IMR-90 (cell line): Measurements from ENCODE around the gene MCM8. TPM values are rescaled to one million over a fixed set of nuclear protein-coding genes. Genes with fewer than 3 reads are reported as not detected.

ENCODE experiments used
- ATAC-seq: fragments of 200-7000 bp; cut with Tn5 transposase; 2 replicates; pipeline ENCODE4 v1.9.1; 2020; ENCODE audit warnings: low read depth, mild to moderate bottlenecking, moderate library complexity
- BruUV-seq: library from RNA; stranded (reverse); fragments of 400-500 nt; replicated peaks from 2 replicates; lab custom pipeline; 2021; lab: Mats Ljungman, UMichigan
- CTCF ChIA-PET: fragments of 300-600 bp; formaldehyde crosslinking; extraction: SDS; loops from one replicate; lab custom pipeline; 2021; ENCODE audit warnings: antibody characterized with exemption; lab: Yijun Ruan, JAX
- POLR2A ChIA-PET: fragments of 300-600 bp; sonication (Branson Sonifier 250); formaldehyde crosslinking; loops from one replicate; lab custom pipeline; 2022; ENCODE audit warnings: antibody characterized with exemption; ENCODE audit not compliant: unreplicated experiment; lab: Charles Lee
- DNase-seq: peaks from one replicate; pipeline ENCODE4 v3.0.0; 2013
- H2AFZ ChIP-seq: replicated peaks from 2 replicates; pipeline ENCODE3; 2013; ENCODE audit warnings: low read length, mild to moderate bottlenecking; ENCODE audit not compliant: poor library complexity
- H2AK5ac ChIP-seq: 2 replicates; pipeline ENCODE4 v1.6.1; 2013; ENCODE audit warnings: low read depth, low read length, inconsistent platforms
- H2AK9ac ChIP-seq: replicated peaks from 2 replicates; pipeline ENCODE3; 2013; ENCODE audit warnings: mild to moderate bottlenecking, low read depth, low read length, moderate library complexity; ENCODE audit not compliant: poor library complexity
- H2BK120ac ChIP-seq: 2 replicates; pipeline ENCODE4 v1.6.1; 2013; ENCODE audit warnings: low read depth, low read length, inconsistent platforms
- H2BK15ac ChIP-seq: 3 replicates; pipeline ENCODE4 v1.6.1; 2013; ENCODE audit warnings: low read depth, low read length, inconsistent platforms
- H2BK20ac ChIP-seq: 2 replicates; pipeline ENCODE4 v1.6.1; 2013; ENCODE audit warnings: low read depth, mild to moderate bottlenecking, inconsistent platforms, low read length, moderate library complexity
- H2BK5ac ChIP-seq: 2 replicates; pipeline ENCODE4 v1.6.1; 2013; ENCODE audit warnings: mild to moderate bottlenecking, low read depth, low read length, inconsistent platforms; ENCODE audit not compliant: poor library complexity, severe bottlenecking
- H3K14ac ChIP-seq: replicated peaks from 2 replicates; pipeline ENCODE4 v1.6.1; 2013; ENCODE audit warnings: low read depth, low read length, inconsistent platforms
- H3K18ac ChIP-seq: 2 replicates; pipeline ENCODE4 v1.6.1; 2013; ENCODE audit warnings: low read depth, low read length, control low read depth
- H3K23ac ChIP-seq: 2 replicates; pipeline ENCODE4 v1.6.1; 2013; ENCODE audit warnings: low read depth, low read length, inconsistent platforms
- H3K27ac ChIP-seq: 2 replicates; pipeline ENCODE4 v1.5.1; 2013; ENCODE audit warnings: mild to moderate bottlenecking, control low read depth, low read length; ENCODE audit not compliant: insufficient read depth
- H3K27me3 ChIP-seq: 2 replicates; pipeline ENCODE4 v1.6.1; 2013; ENCODE audit warnings: low read length; ENCODE audit not compliant: control insufficient read depth, insufficient read depth
- H3K36me3 ChIP-seq: 2 replicates; pipeline ENCODE4 v1.6.1; 2013; ENCODE audit warnings: low read length, mixed read lengths; ENCODE audit not compliant: control insufficient read depth, insufficient read depth
- H3K4ac ChIP-seq: 2 replicates; pipeline ENCODE4 v1.6.1; 2013; ENCODE audit warnings: low read depth, low read length, inconsistent platforms
- H3K4me1 ChIP-seq: 2 replicates; pipeline ENCODE4 v1.6.1; 2013; ENCODE audit warnings: low read length, mixed read lengths; ENCODE audit not compliant: control insufficient read depth, insufficient read depth
- H3K4me2 ChIP-seq: 2 replicates; pipeline ENCODE4 v1.6.1; 2013; ENCODE audit warnings: low read depth, mild to moderate bottlenecking, control low read depth, low read length, moderate library complexity
- H3K4me3 ChIP-seq: 2 replicates; pipeline ENCODE4 v1.5.1; 2013; ENCODE audit warnings: low read depth, mild to moderate bottlenecking, control low read depth, low read length, moderate library complexity; ENCODE audit not compliant: insufficient read depth
- H3K56ac ChIP-seq: 2 replicates; pipeline ENCODE4 v1.6.1; 2013; ENCODE audit warnings: low read length, inconsistent platforms; ENCODE audit not compliant: insufficient read depth; ENCODE audit errors: extremely low read depth
- H3K79me1 ChIP-seq, 2 experiments: 2 replicates each; pipeline ENCODE4 v1.6.1; 2013; ENCODE audit warnings: low read length in 2 of 2, inconsistent platforms in 1 of 2, low read depth in 1 of 2
- H3K9ac ChIP-seq: 2 replicates; pipeline ENCODE4 v1.6.1; 2013; ENCODE audit warnings: low read depth, low read length, control low read depth
- H3K9me1 ChIP-seq: 2 replicates; pipeline ENCODE4 v1.6.1; 2013; ENCODE audit warnings: low read length, inconsistent platforms; ENCODE audit not compliant: insufficient read depth
- H3K9me3 ChIP-seq: 2 replicates; pipeline ENCODE4 v1.6.1; 2013; ENCODE audit warnings: low read length; ENCODE audit not compliant: control insufficient read depth, insufficient read depth
- H4K20me1 ChIP-seq: 2 replicates; pipeline ENCODE4 v1.6.1; 2013; ENCODE audit warnings: low read length, inconsistent platforms; ENCODE audit not compliant: insufficient read depth
- H4K5ac ChIP-seq: 2 replicates; pipeline ENCODE4 v1.6.1; 2013; ENCODE audit warnings: mild to moderate bottlenecking, low read depth, low read length, control low read depth
- H4K8ac ChIP-seq, 2 experiments: 2 replicates each; pipeline ENCODE4 v1.6.1; 2013; ENCODE audit warnings: low read depth in 2 of 2, low read length in 2 of 2, control low read depth in 1 of 2, inconsistent platforms in 1 of 2
- H4K91ac ChIP-seq: 2 replicates; pipeline ENCODE4 v1.6.1; 2013; ENCODE audit warnings: low read depth, low read length, inconsistent platforms; ENCODE audit not compliant: insufficient read depth
- CEBPB ChIP-seq: IDR thresholded peaks from 2 replicates; pipeline ENCODE4 v1.6.1; 2012; ENCODE audit warnings: low read depth, low read length, improper control_type of control experiment
- CHD1 ChIP-seq: IDR thresholded peaks from 2 replicates; pipeline ENCODE4 v1.6.1; 2012; ENCODE audit warnings: low read depth, low read length, improper control_type of control experiment
- CTCF ChIP-seq: conservative IDR thresholded peaks from 2 replicates; pipeline ENCODE4 v1.5.1; 2012; ENCODE audit warnings: mild to moderate bottlenecking, low read depth, low read length, improper control_type of control experiment
- ELK1 ChIP-seq: fragments of 150-350 bp; IDR thresholded peaks from 2 replicates; pipeline ENCODE4 v1.6.1; 2016; ENCODE audit warnings: low read depth, mild to moderate bottlenecking, low read length, moderate library complexity, borderline replicate concordance
- MAFK ChIP-seq: IDR thresholded peaks from 2 replicates; pipeline ENCODE4 v1.6.1; 2012; ENCODE audit warnings: low read depth, low read length, improper control_type of control experiment
- POLR2A ChIP-seq: IDR thresholded peaks from 2 replicates; pipeline ENCODE4 v1.6.1; 2012; ENCODE audit warnings: mild to moderate bottlenecking, low read depth, low read length
- RFX5 ChIP-seq: IDR thresholded peaks from 2 replicates; pipeline ENCODE4 v1.8.0; 2012; ENCODE audit warnings: low read depth, mild to moderate bottlenecking, low read length, moderate library complexity
- SMC3 ChIP-seq: fragments of 150-350 bp; IDR thresholded peaks from 2 replicates; pipeline ENCODE4 v1.6.1; 2016; ENCODE audit warnings: low read depth, mild to moderate bottlenecking, antibody characterized with exemption, low read length, moderate library complexity
- dilution Hi-C: fragments of 300-500 bp; cut with HindIII; formaldehyde crosslinking; loops from one replicate; pipeline ENCODE4 v1.14.3; 2018; ENCODE audit warnings: low sequenced_read_pairs; ENCODE audit not compliant: unreplicated experiment
- in situ Hi-C: fragments of 300-500 bp; cut with MboI; formaldehyde crosslinking; loops from 3 replicates; pipeline ENCODE4 v1.14.3; 2019; ENCODE audit warnings: low sequenced_read_pairs, inconsistent platforms, mixed read lengths
- intact Hi-C: fragments of 100-400 bp; cut with micrococcal nuclease; formaldehyde crosslinking; loops from 2 replicates; pipeline ENCODE4 v1.10.0; 2022
- polyA plus RNA-seq, 3 experiments: library from polyadenylated mRNA; depleted of rRNA; stranded (reverse); fragments of >200 nt; gene quantifications; 2 replicates each; pipeline ENCODE4 v1.2.3, GENCODE V29; 2012; ENCODE audit warnings: low replicate concordance in 1 of 3
- total RNA-seq: library from RNA; depleted of rRNA; stranded (reverse); fragments of >200 nt; gene quantifications from 2 replicates; pipeline ENCODE4 v1.2.3, GENCODE V29; 2012
- TF ChIP-seq, protein P1 (sequence below): fragments of 150-350 bp; IDR thresholded peaks from 2 replicates; pipeline ENCODE4 v1.6.1; 2017; ENCODE audit warnings: mild to moderate bottlenecking, antibody characterized with exemption, low read length, low read depth

MCM8 gene
- total and polyA plus RNA-seq, 2 of the 4 experiments (the other 2 are of a cell fraction), result 4.2 to 11.5 TPM

GRCh38 chr20:6017467-6017866, 67.0 kb downstream of the MCM8 start:
- no peak overlapping the region for H2BK5ac ChIP-seq
- no peak overlapping the region for H2BK15ac ChIP-seq
- no peak overlapping the region for H3K4ac ChIP-seq
- H3K9me3 ChIP-seq, result no peaks in the 10 kb centered on the region
- TF ChIP-seq CEBPB, result no peak
- TF ChIP-seq, protein P1, sequence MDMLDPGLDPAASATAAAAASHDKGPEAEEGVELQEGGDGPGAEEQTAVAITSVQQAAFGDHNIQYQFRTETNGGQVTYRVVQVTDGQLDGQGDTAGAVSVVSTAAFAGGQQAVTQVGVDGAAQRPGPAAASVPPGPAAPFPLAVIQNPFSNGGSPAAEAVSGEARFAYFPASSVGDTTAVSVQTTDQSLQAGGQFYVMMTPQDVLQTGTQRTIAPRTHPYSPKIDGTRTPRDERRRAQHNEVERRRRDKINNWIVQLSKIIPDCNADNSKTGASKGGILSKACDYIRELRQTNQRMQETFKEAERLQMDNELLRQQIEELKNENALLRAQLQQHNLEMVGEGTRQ, result no peak
- TF ChIP-seq ELK1, result no peak
- TF ChIP-seq MAFK, result no peak
- TF ChIP-seq CTCF, result no peak
- TF ChIP-seq SMC3, result no peak
- no peak for TF ChIP-seq POLR2A
- no peak for TF ChIP-seq RFX5
- no peak for TF ChIP-seq CHD1
- H3K27ac ChIP-seq, result no peak overlapping the region
- no peak overlapping the region for H3K23ac ChIP-seq
- H3K14ac ChIP-seq, result no peak overlapping the region
- no peak overlapping the region for H3K4me2 ChIP-seq
- no TSS peak for BruUV-seq
- peaks cover 13 to 38% of the 10 kb centered on the region in 2 experiments for H3K79me1 ChIP-seq
- H2AK5ac ChIP-seq, result no peak overlapping the region
- no peak overlapping the region for H4K8ac ChIP-seq
- POLR2A ChIA-PET, result no interaction called here
- H4K20me1 ChIP-seq, result peaks cover 12% of the 10 kb centered on the region; the same call in 1 of the 2 replicates
- no peak overlapping the region for H2BK20ac ChIP-seq
- no peak overlapping the region for H4K5ac ChIP-seq
- peaks cover 3% of the 10 kb centered on the region; the same call in 1 of the 2 replicates for H3K9me1 ChIP-seq
- no peak overlapping the region for H2AK9ac ChIP-seq
- H3K9ac ChIP-seq, result no peak overlapping the region
- intact Hi-C loops, result no loop called here
- in situ Hi-C loops, result no loop called here
- H3K4me1 ChIP-seq, result no peaks in the 10 kb centered on the region
- no peak overlapping the region for H2BK120ac ChIP-seq
- no peak overlapping the region for H3K56ac ChIP-seq
- CTCF ChIA-PET, result interaction anchor here (0.6 to 1.0 kb wide), 2 partner anchors 10 to 66 kb away, joined by 3 read pairs; no protein-coding TSS in a partner anchor
- H3K27me3 ChIP-seq, result no peaks in the 10 kb centered on the region
- dilution Hi-C loops, result no loop called here
- ATAC-seq (no peak), DNase-seq (no peak)
- no peak overlapping the region for H4K91ac ChIP-seq
- H2AFZ ChIP-seq, result no peak overlapping the region
- H3K36me3 ChIP-seq, result peaks cover 19% of the 10 kb centered on the region
- no peak overlapping the region for H3K4me3 ChIP-seq
- no peak overlapping the region for H3K18ac ChIP-seq
